Glutamatergic neuron (in vitro differentiated cells): ENCODE results near the gene TMEM266. TPM values are rescaled to one million over a fixed set of nuclear protein-coding genes. Genes with fewer than 3 reads are reported as not detected.

Source experiments
- DNase-seq: peaks from one replicate; pipeline ENCODE4 v3.0.0; 2022
- H3K27ac Mint-ChIP-seq: one replicate; pipeline ENCODE4 v1.8.0; 2020; ENCODE audit warnings: mild to moderate bottlenecking, mixed read lengths, inconsistent platforms; ENCODE audit not compliant: unreplicated experiment
- H3K27me3 Mint-ChIP-seq: one replicate; pipeline ENCODE4 v1.8.0; 2020; ENCODE audit warnings: mild to moderate bottlenecking, moderate library complexity, mixed read lengths, inconsistent platforms; ENCODE audit not compliant: unreplicated experiment
- H3K36me3 Mint-ChIP-seq: one replicate; pipeline ENCODE4 v1.8.0; 2020; ENCODE audit warnings: mild to moderate bottlenecking, mixed read lengths, inconsistent platforms; ENCODE audit not compliant: unreplicated experiment
- H3K4me1 Mint-ChIP-seq: one replicate; pipeline ENCODE4 v1.8.0; 2020; ENCODE audit warnings: mild to moderate bottlenecking, low read depth, mixed read lengths, inconsistent platforms; ENCODE audit not compliant: unreplicated experiment
- H3K4me3 Mint-ChIP-seq: one replicate; pipeline ENCODE4 v1.8.0; 2020; ENCODE audit warnings: mild to moderate bottlenecking, mixed read lengths, inconsistent platforms; ENCODE audit not compliant: unreplicated experiment
- H3K9me3 Mint-ChIP-seq: one replicate; pipeline ENCODE4 v1.8.0; 2020; ENCODE audit warnings: mild to moderate bottlenecking, moderate library complexity, mixed read lengths, inconsistent platforms; ENCODE audit not compliant: unreplicated experiment
- total RNA-seq: library from RNA; stranded (reverse); fragmentation: NEBNext Ultra II Directional; extraction: Animal tissue kit (Norgen Biotek cat#: 25700); gene quantifications from one replicate; pipeline ENCODE4 v1.2.1, GENCODE V29; 2021; ENCODE audit not compliant: unreplicated experiment
- TF ChIP-seq, protein P1 (sequence below): fragments of 200-600 bp; sonication (generic); IDR thresholded peaks from one replicate; pipeline ENCODE4 v1.5.0; 2021; ENCODE audit not compliant: partially characterized antibody, unreplicated experiment

The TMEM266 gene
- total RNA-seq, 1 donor from 2014 or later = 1.3 TPM

DNA sequence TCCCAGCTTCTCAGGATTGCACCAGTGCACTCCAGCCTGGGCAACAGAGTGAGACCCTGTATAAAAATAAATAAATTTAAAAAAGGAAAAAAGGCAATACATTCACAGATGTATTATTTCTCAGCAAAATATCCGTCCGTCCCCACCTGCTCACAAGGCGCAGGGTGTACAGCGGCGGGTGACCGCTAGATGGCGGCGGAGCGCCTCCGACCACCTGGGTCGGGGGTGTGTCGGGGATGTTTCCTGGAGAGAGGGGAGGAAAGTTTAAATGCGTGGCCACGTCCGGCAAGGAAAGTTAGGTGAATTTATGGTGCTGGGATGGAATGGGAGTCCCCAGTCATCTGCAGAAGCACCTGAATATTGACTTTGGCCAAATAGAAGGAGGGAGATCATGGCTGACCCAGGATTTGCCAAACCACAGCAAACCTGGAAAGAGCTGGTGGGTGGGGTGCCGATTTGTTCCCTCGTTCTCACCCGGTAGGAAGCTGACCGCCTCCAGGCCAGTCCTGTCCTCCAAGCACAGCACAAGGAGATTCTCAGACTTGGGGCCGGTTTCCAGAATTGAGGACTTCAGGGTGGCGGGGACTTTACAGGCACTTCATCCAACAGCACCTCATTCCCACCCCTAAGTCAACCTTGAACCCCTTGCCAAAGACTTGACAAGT lies 88.3 kb downstream of the TMEM266 start:
- peaks cover 12% of the 10 kb centered on the region for H3K27me3 Mint-ChIP-seq
- peaks cover 7% of the 10 kb centered on the region for H3K9me3 Mint-ChIP-seq
- no peak overlapping the region for H3K4me3 Mint-ChIP-seq
- peaks cover 26% of the 10 kb centered on the region for H3K4me1 Mint-ChIP-seq
- TF ChIP-seq, protein P1, sequence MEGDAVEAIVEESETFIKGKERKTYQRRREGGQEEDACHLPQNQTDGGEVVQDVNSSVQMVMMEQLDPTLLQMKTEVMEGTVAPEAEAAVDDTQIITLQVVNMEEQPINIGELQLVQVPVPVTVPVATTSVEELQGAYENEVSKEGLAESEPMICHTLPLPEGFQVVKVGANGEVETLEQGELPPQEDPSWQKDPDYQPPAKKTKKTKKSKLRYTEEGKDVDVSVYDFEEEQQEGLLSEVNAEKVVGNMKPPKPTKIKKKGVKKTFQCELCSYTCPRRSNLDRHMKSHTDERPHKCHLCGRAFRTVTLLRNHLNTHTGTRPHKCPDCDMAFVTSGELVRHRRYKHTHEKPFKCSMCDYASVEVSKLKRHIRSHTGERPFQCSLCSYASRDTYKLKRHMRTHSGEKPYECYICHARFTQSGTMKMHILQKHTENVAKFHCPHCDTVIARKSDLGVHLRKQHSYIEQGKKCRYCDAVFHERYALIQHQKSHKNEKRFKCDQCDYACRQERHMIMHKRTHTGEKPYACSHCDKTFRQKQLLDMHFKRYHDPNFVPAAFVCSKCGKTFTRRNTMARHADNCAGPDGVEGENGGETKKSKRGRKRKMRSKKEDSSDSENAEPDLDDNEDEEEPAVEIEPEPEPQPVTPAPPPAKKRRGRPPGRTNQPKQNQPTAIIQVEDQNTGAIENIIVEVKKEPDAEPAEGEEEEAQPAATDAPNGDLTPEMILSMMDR = peak; percentile 98
- H3K36me3 Mint-ChIP-seq = peaks cover 6% of the 10 kb centered on the region
- peak; percentile 89 for DNase-seq
- no peak overlapping the region for H3K27ac Mint-ChIP-seq

DNA sequence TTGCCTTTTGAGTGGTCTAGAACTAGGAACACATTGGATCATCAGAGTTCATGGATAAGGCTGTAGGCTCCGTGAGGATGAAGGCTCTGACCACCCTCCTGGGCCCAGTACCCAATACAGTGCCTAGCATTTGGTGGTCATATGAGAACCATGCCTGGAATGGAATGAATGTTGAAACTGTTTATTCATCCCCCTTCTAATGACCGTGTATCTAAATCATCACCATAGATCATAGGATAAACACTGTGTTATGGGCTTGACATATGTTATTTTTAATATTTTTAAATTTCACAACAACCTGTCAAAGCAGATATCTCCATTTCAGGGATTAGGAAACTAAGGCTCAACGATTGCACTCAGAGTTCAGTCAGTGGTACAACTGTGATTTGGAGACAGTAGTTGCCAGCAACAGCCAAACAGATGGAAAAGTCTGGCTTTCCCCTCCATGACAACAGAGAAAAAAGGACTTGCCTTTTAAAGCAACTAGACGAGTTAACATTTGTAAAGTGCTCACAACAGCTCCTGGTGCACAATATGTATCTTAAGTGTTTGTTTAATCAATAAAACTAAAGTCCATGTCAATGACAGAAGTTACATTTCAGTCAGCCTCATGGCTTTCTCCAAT lies 89.6 kb downstream of the TMEM266 start:
- peaks cover 35% of the 10 kb centered on the region for H3K4me1 Mint-ChIP-seq
- H3K27ac Mint-ChIP-seq = no peak overlapping the region
- peaks cover 12% of the 10 kb centered on the region for H3K27me3 Mint-ChIP-seq
- TF ChIP-seq, protein P1 = no peak
- H3K4me3 Mint-ChIP-seq = no peak overlapping the region
- peaks cover 8% of the 10 kb centered on the region for H3K9me3 Mint-ChIP-seq
- no peaks in the 10 kb centered on the region for H3K36me3 Mint-ChIP-seq
- DNase-seq = no peak

DNA sequence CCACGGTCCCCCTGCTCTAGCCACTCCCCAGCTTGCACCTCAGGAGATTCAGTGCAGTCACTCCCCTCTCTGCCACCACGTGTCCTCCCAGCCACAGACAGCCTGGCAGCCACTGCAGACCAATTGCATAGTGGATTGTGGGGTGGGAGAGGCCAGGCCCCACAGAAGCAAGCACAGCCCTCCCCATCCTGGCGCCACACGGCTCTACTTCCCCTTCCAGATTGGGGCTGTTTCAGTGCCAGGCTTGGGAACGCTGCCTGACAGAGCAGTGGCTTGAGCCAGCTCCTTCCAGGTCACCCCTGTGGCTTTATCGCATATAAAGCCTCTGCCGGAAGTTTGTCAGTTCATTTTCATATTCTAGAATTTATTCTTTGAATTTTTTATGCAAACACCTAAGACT lies 90.7 kb downstream of the TMEM266 start:
- peaks cover 8% of the 10 kb centered on the region for H3K9me3 Mint-ChIP-seq
- peaks cover 39% of the 10 kb centered on the region for H3K4me1 Mint-ChIP-seq
- peaks cover 6% of the 10 kb centered on the region for H3K27me3 Mint-ChIP-seq
- H3K27ac Mint-ChIP-seq = peak overlapping the region; percentile 62
- no peaks in the 10 kb centered on the region for H3K36me3 Mint-ChIP-seq
- TF ChIP-seq, protein P1 = no peak
- H3K4me3 Mint-ChIP-seq = no peak overlapping the region
- no peak for DNase-seq

DNA sequence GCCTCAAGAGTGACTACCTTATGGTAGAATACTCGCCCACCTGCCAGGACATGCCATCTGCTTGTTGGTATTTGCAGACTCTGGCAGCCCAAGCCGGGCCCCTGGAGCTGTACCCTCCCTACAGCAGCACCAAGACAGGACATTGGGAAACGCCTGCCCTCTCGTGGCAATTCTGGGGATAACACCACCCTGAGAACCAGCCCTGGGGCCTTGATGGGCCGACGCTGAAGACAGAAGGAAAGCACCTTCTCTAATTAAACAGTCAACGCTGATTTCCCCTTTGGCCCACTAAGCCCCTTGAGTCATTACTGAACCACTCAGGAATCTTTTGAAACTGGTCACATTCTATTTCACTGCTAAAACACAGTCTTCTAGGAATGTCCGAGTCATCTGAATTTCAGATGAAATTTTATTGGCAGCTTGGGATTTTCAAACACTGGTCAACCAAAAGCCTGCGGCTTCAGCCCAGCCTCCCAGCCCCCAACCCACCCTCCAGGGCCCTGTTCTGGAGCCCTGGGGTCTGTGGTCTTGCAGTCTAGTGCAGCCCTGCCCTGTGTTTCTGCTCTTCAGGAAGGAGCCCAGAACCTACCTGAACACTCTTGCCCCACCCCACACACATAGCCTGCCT lies 91.3 kb downstream of the TMEM266 start:
- H3K4me3 Mint-ChIP-seq = no peak overlapping the region
- no peaks in the 10 kb centered on the region for H3K36me3 Mint-ChIP-seq
- peaks cover 39% of the 10 kb centered on the region for H3K4me1 Mint-ChIP-seq
- H3K27me3 Mint-ChIP-seq = peaks cover 6% of the 10 kb centered on the region
- TF ChIP-seq, protein P1 = peak; percentile 96
- H3K27ac Mint-ChIP-seq = no peak overlapping the region
- H3K9me3 Mint-ChIP-seq = peaks cover 8% of the 10 kb centered on the region
- peak; percentile 90 for DNase-seq

DNA sequence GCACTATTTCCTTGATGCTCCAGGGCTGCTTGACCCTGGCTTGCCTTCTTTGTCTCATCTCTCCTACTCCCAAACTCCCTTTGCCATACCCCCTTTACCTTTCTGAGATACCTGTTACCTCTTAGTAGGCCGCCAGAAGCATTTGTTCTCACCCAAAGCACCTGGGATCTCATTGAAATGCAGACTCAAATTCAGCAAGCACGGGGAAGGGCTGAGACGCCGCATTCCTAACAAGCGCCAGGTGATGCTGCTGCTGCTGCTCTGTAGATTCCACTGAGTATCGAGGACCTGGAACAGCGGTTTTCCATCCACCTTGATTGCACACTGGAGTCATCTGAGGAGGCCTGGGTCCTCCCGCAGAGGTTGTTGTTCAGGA lies 91.8 kb downstream of the TMEM266 start:
- Mint-ChIP-seq H3K9me3 (peaks cover 8% of the 10 kb centered on the region), H3K27me3 (peaks cover 5% of the 10 kb centered on the region), H3K4me1 (peaks cover 39% of the 10 kb centered on the region), H3K36me3 (no peaks in the 10 kb centered on the region), H3K4me3 (peak overlapping the region; percentile 34), H3K27ac (no peak overlapping the region)
- TF ChIP-seq, protein P1 = no peak
- no peak for DNase-seq
